B cell (primary cell): ENCODE measurements around the gene GAPVD1. TPM values are rescaled to one million over a fixed set of nuclear protein-coding genes. Genes with fewer than 3 reads are reported as not detected.

Experiments used
- ATAC-seq: fragments of 200-7000 bp; cut with Tn5 transposase; one replicate; pipeline ENCODE4 v1.10.0; 2021; ENCODE audit warnings: low read depth, mild to moderate bottlenecking, moderate number of reproducible peaks, moderate library complexity
- CTCF ChIA-PET: fragments of 350-600 bp; sonication (Branson Sonifier 250); formaldehyde crosslinking; loops from one replicate; lab custom pipeline; 2021; ENCODE audit warnings: antibody characterized with exemption, inconsistent platforms; lab: Charles Lee
- POLR2A ChIA-PET: fragments of 350-600 bp; sonication (Branson Sonifier 250); formaldehyde crosslinking; loops from one replicate; lab custom pipeline; 2021; ENCODE audit warnings: antibody characterized with exemption; lab: Charles Lee
- DNase-seq: peaks from one replicate; pipeline ENCODE4 v3.0.0; 2013
- H2AFZ ChIP-seq: 2 replicates; pipeline ENCODE4 v1.6.1; 2012; ENCODE audit warnings: mild to moderate bottlenecking, low read depth, low read length; ENCODE audit not compliant: insufficient read depth, poor library complexity, severe bottlenecking
- H3K27ac ChIP-seq, 2 donors: 1 replicate in 1 of 2; 2 replicates in 1 of 2; pipeline ENCODE4 v1.5.1; 2012 to 2013; ENCODE audit warnings: low read length in 2 of 2, mild to moderate bottlenecking in 2 of 2, moderate library complexity in 1 of 2
- H3K27me3 ChIP-seq, 4 experiments: fragments of 200-600 bp in 1 of 4; sonication (generic) in 1 of 4; replicated peaks in 1 of 4; 1 replicate in 2 of 4; 2 replicates in 2 of 4; pipeline versions ENCODE4 v1.6.1 to v1.7.0; 2013 to 2016; ENCODE audit warnings: low read length in 3 of 4, mild to moderate bottlenecking in 2 of 4, mixed read lengths in 1 of 4, moderate library complexity in 1 of 4; ENCODE audit not compliant: insufficient read depth in 4 of 4, control insufficient read depth in 3 of 4; ENCODE audit errors: control extremely low read depth in 1 of 4
- H3K36me3 ChIP-seq, 2 experiments: replicated peaks in 1 of 2; 1 replicate in 1 of 2; 2 replicates in 1 of 2; pipeline versions ENCODE4 v1.6.1 to v1.7.1; 2013; ENCODE audit warnings: low read length in 1 of 2; ENCODE audit not compliant: insufficient read depth in 2 of 2, control insufficient read depth in 1 of 2; ENCODE audit errors: control extremely low read depth in 1 of 2, extremely low read depth in 1 of 2
- H3K4me1 ChIP-seq, 2 donors: fragments of 200-600 bp in 1 of 2; sonication (generic) in 1 of 2; 1 replicate in 1 of 2; 2 replicates in 1 of 2; pipeline versions ENCODE4 v1.5.1 to v1.6.1; 2013 to 2017; ENCODE audit warnings: low read length in 2 of 2; ENCODE audit not compliant: control insufficient read depth in 2 of 2, insufficient read depth in 2 of 2
- H3K4me2 ChIP-seq: replicated peaks from 2 replicates; pipeline ENCODE3; 2012; ENCODE audit warnings: mild to moderate bottlenecking, low read depth, low read length; ENCODE audit not compliant: poor library complexity, severe bottlenecking
- H3K4me3 ChIP-seq, 5 experiments: fragments of 200-600 bp in 1 of 5; sonication (generic) in 1 of 5; 1 replicate in 3 of 5; 2 replicates in 2 of 5; pipeline versions ENCODE4 v1.5.1 to v1.7.0; 2011 to 2016; ENCODE audit warnings: low read length in 4 of 5, mild to moderate bottlenecking in 4 of 5, low read depth in 2 of 5, control low read depth in 1 of 5, moderate library complexity in 1 of 5; ENCODE audit not compliant: insufficient read depth in 1 of 5; ENCODE audit errors: control extremely low read depth in 1 of 5, extremely low read depth in 1 of 5
- H3K79me2 ChIP-seq: fragments of 200-600 bp; sonication (generic); one replicate; pipeline ENCODE4 v1.6.0; 2016; ENCODE audit warnings: low read length; ENCODE audit not compliant: control insufficient read depth, insufficient read depth
- H3K9ac ChIP-seq: fragments of 200-600 bp; sonication (generic); 2 replicates; pipeline ENCODE4 v1.6.1; 2017; ENCODE audit warnings: mild to moderate bottlenecking, low read length, moderate library complexity
- H3K9me3 ChIP-seq, 3 donors: one replicate each; pipeline versions ENCODE4 v1.6.1 to v1.7.1; 2013; ENCODE audit warnings: low read length in 2 of 3; ENCODE audit not compliant: control insufficient read depth in 2 of 3, insufficient read depth in 1 of 3; ENCODE audit errors: control extremely low read depth in 1 of 3
- H4K20me1 ChIP-seq: 2 replicates; pipeline ENCODE4 v1.6.0; 2012; ENCODE audit warnings: mild to moderate bottlenecking, low read length; ENCODE audit not compliant: insufficient read depth, control insufficient read depth, poor library complexity, severe bottlenecking
- H3K27ac Mint-ChIP-seq: one replicate; pipeline ENCODE4 v1.8.0; 2021; ENCODE audit warnings: mixed read lengths
- H3K27me3 Mint-ChIP-seq: one replicate; pipeline ENCODE4 v1.8.0; 2021; ENCODE audit warnings: mixed read lengths
- H3K4me1 Mint-ChIP-seq: one replicate; pipeline ENCODE4 v1.8.0; 2021; ENCODE audit warnings: mixed read lengths
- H3K4me3 Mint-ChIP-seq: one replicate; pipeline ENCODE4 v1.8.0; 2021; ENCODE audit warnings: mixed read lengths
- H3K9me3 Mint-ChIP-seq: one replicate; pipeline ENCODE4 v1.8.0; 2022; ENCODE audit warnings: mixed read lengths; ENCODE audit not compliant: insufficient read depth
- EZH2 ChIP-seq: IDR thresholded peaks from 2 replicates; pipeline ENCODE4 v1.6.1; 2012; ENCODE audit warnings: borderline replicate concordance, low read depth, mild to moderate bottlenecking, moderate library complexity, low read length; ENCODE audit not compliant: insufficient read depth, poor library complexity, severe bottlenecking
- WGBS: methylation state at CpG from one replicate; pipeline ENCODE4 v1.1.5; 2013; ENCODE audit warnings: missing lambda C conversion rate; ENCODE audit not compliant: insufficient coverage; 5-methylcytosine and 5-hydroxymethylcytosine counted together
- intact Hi-C: fragments of 100-400 bp; cut with micrococcal nuclease; formaldehyde crosslinking; loops from one replicate; pipeline ENCODE4 v1.10.0; 2022
- polyA plus RNA-seq: library from polyadenylated mRNA; depleted of rRNA; stranded (reverse); fragments of >200 nt; gene quantifications from 2 replicates; pipeline ENCODE4 v1.2.3, GENCODE V29; 2012
- total RNA-seq, 2 donors: library from RNA; stranded (reverse); fragments of 120-200 nt in 1 of 2; gene quantifications; 1 replicate in 1 of 2; 2 replicates in 1 of 2; pipeline versions ENCODE4 v1.2.3 to v1.2.4, GENCODE V29; 2013 to 2022
- TF ChIP-seq, protein P1 (sequence below): fragments of 200-600 bp; IDR thresholded peaks from one replicate; pipeline ENCODE4 v1.8.0; 2022; ENCODE audit warnings: antibody characterized with exemption, mild to moderate bottlenecking

GAPVD1 gene
- total and polyA plus RNA-seq, 2 donors (not counting 1 experiment from before 2014, with no cell fraction given), result 11.8 to 61.2 TPM

- TF ChIP-seq, protein P1, sequence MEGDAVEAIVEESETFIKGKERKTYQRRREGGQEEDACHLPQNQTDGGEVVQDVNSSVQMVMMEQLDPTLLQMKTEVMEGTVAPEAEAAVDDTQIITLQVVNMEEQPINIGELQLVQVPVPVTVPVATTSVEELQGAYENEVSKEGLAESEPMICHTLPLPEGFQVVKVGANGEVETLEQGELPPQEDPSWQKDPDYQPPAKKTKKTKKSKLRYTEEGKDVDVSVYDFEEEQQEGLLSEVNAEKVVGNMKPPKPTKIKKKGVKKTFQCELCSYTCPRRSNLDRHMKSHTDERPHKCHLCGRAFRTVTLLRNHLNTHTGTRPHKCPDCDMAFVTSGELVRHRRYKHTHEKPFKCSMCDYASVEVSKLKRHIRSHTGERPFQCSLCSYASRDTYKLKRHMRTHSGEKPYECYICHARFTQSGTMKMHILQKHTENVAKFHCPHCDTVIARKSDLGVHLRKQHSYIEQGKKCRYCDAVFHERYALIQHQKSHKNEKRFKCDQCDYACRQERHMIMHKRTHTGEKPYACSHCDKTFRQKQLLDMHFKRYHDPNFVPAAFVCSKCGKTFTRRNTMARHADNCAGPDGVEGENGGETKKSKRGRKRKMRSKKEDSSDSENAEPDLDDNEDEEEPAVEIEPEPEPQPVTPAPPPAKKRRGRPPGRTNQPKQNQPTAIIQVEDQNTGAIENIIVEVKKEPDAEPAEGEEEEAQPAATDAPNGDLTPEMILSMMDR, result no peak
- TF ChIP-seq EZH2, result no peak
- POLR2A ChIA-PET, result no interaction called here
- CTCF ChIA-PET, result no interaction called here
- Histone ChIP-seq H3K36me3 (peaks cover 17 to 41% of the 10 kb centered on the region in 2 experiments), H3K4me3 (no peak overlapping the region), H3K27me3 (no peaks in the 10 kb centered on the region), H3K4me1 (no peaks in the 10 kb centered on the region), H3K27ac (no peak overlapping the region), H3K9me3 (peaks cover 0 to 1% (median 0%) of the 10 kb centered on the region in 3 donors), H3K79me2 (no peaks in the 10 kb centered on the region), H4K20me1 (no peaks in the 10 kb centered on the region), H2AFZ (no peak overlapping the region), H3K4me2 (no peak overlapping the region), H3K9ac (no peak overlapping the region)
- Mint-ChIP-seq H3K4me1 (no peaks in the 10 kb centered on the region), H3K27me3 (no peaks in the 10 kb centered on the region), H3K4me3 (no peak overlapping the region), H3K27ac (no peak overlapping the region), H3K9me3 (no peaks in the 10 kb centered on the region)
- intact Hi-C loops, result no loop called here
- no peak for ATAC-seq
- no peak for DNase-seq
- WGBS, result no CpG with 5 or more reads among the region's 1 CpG
Measured at GRCh38 chr9:125323615-125324014, 62.0 kb downstream of the GAPVD1 start.

DNA sequence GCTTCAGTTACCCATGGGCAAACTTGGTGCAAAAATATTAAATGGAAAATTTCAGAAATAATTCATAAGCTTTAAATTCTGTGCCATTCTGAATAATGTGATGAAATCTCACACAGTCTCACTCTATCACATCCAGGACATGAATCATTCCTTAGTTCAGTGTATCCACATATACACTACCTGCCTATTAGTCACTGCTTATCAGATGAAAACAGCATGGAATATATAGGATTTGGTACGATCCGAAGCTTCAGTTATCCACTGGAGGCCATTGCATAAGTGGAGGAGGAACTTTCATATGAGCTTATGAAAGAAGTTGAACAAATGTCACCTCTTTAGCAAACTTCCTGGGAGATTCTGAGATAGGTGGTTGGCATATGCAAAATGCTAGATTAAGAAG, 64.2 kb downstream of the GAPVD1 start:
- H3K4me3 ChIP-seq, result no peak overlapping the region
- intact Hi-C loops, result no loop called here
- H3K4me1 Mint-ChIP-seq, result no peaks in the 10 kb centered on the region
- ATAC-seq, result no peak
- H4K20me1 ChIP-seq, result no peaks in the 10 kb centered on the region
- no peak overlapping the region for H3K4me3 Mint-ChIP-seq
- no peak overlapping the region for H3K9ac ChIP-seq
- peaks cover 21 to 47% of the 10 kb centered on the region in 2 experiments for H3K36me3 ChIP-seq
- no peak for TF ChIP-seq EZH2
- TF ChIP-seq, protein P1, result no peak
- no peak overlapping the region for H3K27ac ChIP-seq
- H3K9me3 Mint-ChIP-seq, result no peaks in the 10 kb centered on the region
- ChIA-PET POLR2A (no interaction called here), CTCF (interaction anchor here (0.8 kb wide), 1 partner anchor 10 kb away, joined by 3 read pairs; no protein-coding TSS in a partner anchor)
- DNase-seq, result no peak
- H3K4me1 ChIP-seq, result no peaks in the 10 kb centered on the region
- 100% methylated on average over 2 of the region's 2 CpGs for WGBS
- no peak overlapping the region for H3K4me2 ChIP-seq
- H3K27me3 Mint-ChIP-seq, result no peaks in the 10 kb centered on the region
- H3K27me3 ChIP-seq, result no peaks in the 10 kb centered on the region
- H3K27ac Mint-ChIP-seq, result no peak overlapping the region
- no peak overlapping the region for H2AFZ ChIP-seq
- no peaks in the 10 kb centered on the region for H3K79me2 ChIP-seq
- no peaks in the 10 kb centered on the region for H3K9me3 ChIP-seq
